ENCODE results near the gene FAM111B. TPM values are rescaled to one million over a fixed set of nuclear protein-coding genes. Genes with fewer than 3 reads are reported as not detected.
A peak's percentile ranks its signal among the peaks of the same experiment; 100 is the strongest.

Gene FAM111B
- total RNA-seq, 1 experiment from 2014 or later, result 26.7 TPM

DNA sequence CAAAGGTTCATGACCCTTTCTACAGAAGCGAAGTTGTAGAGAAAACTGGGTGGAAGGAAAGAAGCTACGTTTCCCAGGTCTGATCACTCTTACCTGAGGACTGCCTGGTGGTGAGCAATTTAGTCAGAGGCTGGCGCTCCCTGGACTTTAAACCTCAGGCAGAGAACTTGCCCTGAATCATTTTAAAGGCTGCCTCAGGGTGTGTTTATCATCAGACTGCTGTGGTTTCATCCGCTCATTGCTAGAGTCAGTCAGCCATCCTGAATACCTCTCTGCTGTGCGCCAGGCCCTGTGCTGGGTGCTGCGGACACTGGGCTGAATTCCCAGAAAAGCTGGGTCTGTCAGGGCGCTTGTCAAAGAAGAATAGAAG lies 67.6 kb downstream of the FAM111B start:
- POLR2A ChIA-PET (ENCODE audit: unreplicated experiment), result no interaction called here
- peaks cover 37% of the 10 kb centered on the region for H3K4me1 ChIP-seq (ENCODE audit: insufficient read depth, low read length)
- peak overlapping the region; percentile 38 for H3K9ac ChIP-seq (ENCODE audit: low read length)

DNA sequence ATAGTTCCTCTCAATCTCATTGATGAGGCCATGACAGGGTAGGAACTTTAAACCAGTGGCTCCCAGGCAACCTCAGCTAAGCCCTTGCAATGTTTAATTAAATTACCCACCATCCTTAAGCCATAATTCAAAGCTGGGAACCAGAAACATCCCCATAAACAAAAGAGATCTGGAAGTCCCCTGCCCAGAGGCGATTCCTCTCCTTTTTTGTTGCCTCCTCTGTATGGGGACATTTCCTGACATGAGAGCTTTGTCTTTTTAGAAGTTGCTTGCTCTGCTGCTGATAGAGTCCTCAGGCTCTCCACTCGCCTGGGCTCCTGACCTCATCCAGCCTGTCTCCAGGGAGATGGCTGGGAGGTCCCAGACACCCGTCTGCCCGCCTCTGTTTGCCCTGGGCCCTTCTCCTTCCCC lies 68.1 kb downstream of the FAM111B start:
- H3K27ac ChIP-seq (ENCODE audit: low read length), result peak overlapping the region; percentile 84
- no peaks in the 10 kb centered on the region for H3K9me2 ChIP-seq (replicated peaks; ENCODE audit: low read length)
- CTCF ChIA-PET, result interaction anchor here (0.7 to 1.3 kb wide), 4 partner anchors 11 to 32 kb away, joined by 3 to 8 read pairs (median 4); no protein-coding TSS in a partner anchor
- H3K4me3 ChIP-seq (ENCODE audit: low read length), result peak overlapping the region; percentile 48; the same call in 1 of the 2 replicates
- POLR2A ChIA-PET (ENCODE audit: unreplicated experiment), result no interaction called here
- no peak for ATAC-seq
- H3K79me2 ChIP-seq (ENCODE audit: low read length), result peaks cover 15% of the 10 kb centered on the region
- no peaks in the 10 kb centered on the region for H4K20me1 ChIP-seq (ENCODE audit: low read length)
- intact Hi-C loops (cut with micrococcal nuclease), result no loop called here
- TF ChIP-seq CTCF (conservative IDR thresholded peaks at IDR 0.05; ENCODE audit: low read depth, low read length) (no peak), EZH2phosphoT487 (IDR thresholded peaks at IDR 0.05; ENCODE audit: borderline replicate concordance, low read length) (no peak), EZH2 (IDR thresholded peaks at IDR 0.05; ENCODE audit: low read length, unreplicated experiment) (no peak)
- no peaks in the 10 kb centered on the region for H3K9me3 ChIP-seq (ENCODE audit: low read length)
- H3K4me2 ChIP-seq (ENCODE audit: low read length), result peak overlapping the region; percentile 99
- DNase-seq, result no peak
- BruUV-seq (replicated peaks), result no TSS peak
- H3K36me3 ChIP-seq (ENCODE audit: low read depth, low read length), result no peaks in the 10 kb centered on the region
- peaks cover 3% of the 10 kb centered on the region for H3F3A ChIP-seq (ENCODE audit: low read length, unreplicated experiment)
- H3K4me1 ChIP-seq (ENCODE audit: insufficient read depth, low read length), result peaks cover 37% of the 10 kb centered on the region
- H2AFZ ChIP-seq (ENCODE audit: low read length), result no peak overlapping the region
- 0 out of 2 replicates have a peak, but pooled peaks cover 5% of the 10 kb centered on the region for H3K27me3 ChIP-seq (ENCODE audit: low read length)
- no peak overlapping the region for H3K9ac ChIP-seq (ENCODE audit: low read length)

More for the DNA sequence above, 67.6 kb downstream of the FAM111B start:
- DNase-seq (peak; percentile 94), ATAC-seq (peak; percentile 48)
- Histone ChIP-seq H3K4me2 (ENCODE audit: low read length) (peak overlapping the region; percentile 99), H3K4me3 (ENCODE audit: low read length) (peak overlapping the region; percentile 48), H3K79me2 (ENCODE audit: low read length) (peaks cover 15% of the 10 kb centered on the region), H3K27me3 (ENCODE audit: low read length) (0 out of 2 replicates have a peak, but pooled peaks cover 6% of the 10 kb centered on the region), H3K9me2 (replicated peaks; ENCODE audit: low read length) (no peaks in the 10 kb centered on the region), H3K27ac (ENCODE audit: low read length) (peak overlapping the region; percentile 84), H4K20me1 (ENCODE audit: low read length) (no peaks in the 10 kb centered on the region), H2AFZ (ENCODE audit: low read length) (peak overlapping the region; percentile 20; the same call in 1 of the 2 replicates), H3F3A (ENCODE audit: low read length, unreplicated experiment) (peaks cover 3% of the 10 kb centered on the region), H3K9me3 (ENCODE audit: low read length) (no peaks in the 10 kb centered on the region), H3K36me3 (ENCODE audit: low read depth, low read length) (no peaks in the 10 kb centered on the region)
- CTCF ChIA-PET, result interaction anchor here (0.7 to 1.3 kb wide), 4 partner anchors 12 to 32 kb away, joined by 3 to 8 read pairs (median 4); no protein-coding TSS in a partner anchor
- BruUV-seq (replicated peaks), result TSS peak; percentile 35
- intact Hi-C loops (cut with micrococcal nuclease), result no loop called here
- TF ChIP-seq EZH2 (IDR thresholded peaks at IDR 0.05; ENCODE audit: low read length, unreplicated experiment) (no peak), CTCF (conservative IDR thresholded peaks at IDR 0.05; ENCODE audit: low read depth, low read length) (no peak), EZH2phosphoT487 (IDR thresholded peaks at IDR 0.05; ENCODE audit: borderline replicate concordance, low read length) (no peak)

GRCh38 chr11:59176330-59176729 lies 69.3 kb downstream of the FAM111B start:
- no peaks in the 10 kb centered on the region for H3K9me3 ChIP-seq (ENCODE audit: low read length)
- H3K4me1 ChIP-seq (ENCODE audit: insufficient read depth, low read length), result peaks cover 45% of the 10 kb centered on the region
- H3K4me2 ChIP-seq (ENCODE audit: low read length), result no peak overlapping the region
- intact Hi-C loops (cut with micrococcal nuclease), result no loop called here
- H4K20me1 ChIP-seq (ENCODE audit: low read length), result no peaks in the 10 kb centered on the region
- no TSS peak for BruUV-seq (replicated peaks)
- H3K27me3 ChIP-seq (ENCODE audit: low read length), result no peaks in the 10 kb centered on the region
- TF ChIP-seq EZH2phosphoT487 (IDR thresholded peaks at IDR 0.05; ENCODE audit: borderline replicate concordance, low read length) (no peak), CTCF (conservative IDR thresholded peaks at IDR 0.05; ENCODE audit: low read depth, low read length) (no peak), EZH2 (IDR thresholded peaks at IDR 0.05; ENCODE audit: low read length, unreplicated experiment) (no peak)
- peaks cover 15% of the 10 kb centered on the region for H3K79me2 ChIP-seq (ENCODE audit: low read length)
- no peaks in the 10 kb centered on the region for H3K9me2 ChIP-seq (replicated peaks; ENCODE audit: low read length)
- DNase-seq (no peak), ATAC-seq (no peak)
- POLR2A ChIA-PET (ENCODE audit: unreplicated experiment), result no interaction called here
- peaks cover 3% of the 10 kb centered on the region for H3F3A ChIP-seq (ENCODE audit: low read length, unreplicated experiment)
- no peak overlapping the region for H3K4me3 ChIP-seq (ENCODE audit: low read length)
- no peak overlapping the region for H3K9ac ChIP-seq (ENCODE audit: low read length)
- CTCF ChIA-PET, result no interaction called here
- no peak overlapping the region for H2AFZ ChIP-seq (ENCODE audit: low read length)
- H3K27ac ChIP-seq (ENCODE audit: low read length), result no peak overlapping the region
- no peaks in the 10 kb centered on the region for H3K36me3 ChIP-seq (ENCODE audit: low read depth, low read length)
